ENCODE results near the gene FAM222B. TPM values are rescaled to one million over a fixed set of nuclear protein-coding genes. Genes with fewer than 3 reads are reported as not detected.
"Not testable (repeated sequence)": the region's sequence is repeated elsewhere in the genome, so short reads cannot be mapped to it uniquely, and the experiment has no call there.

FAM222B gene
- total RNA-seq, 1 experiment from 2014 or later, result 4.8 TPM

- TF ChIP-seq EZH2 (IDR thresholded peaks at IDR 0.05; ENCODE audit: low read length, unreplicated experiment) (no peak), EZH2phosphoT487 (IDR thresholded peaks at IDR 0.05; ENCODE audit: borderline replicate concordance, low read length) (no peak)
- TF ChIP-seq, protein P1, sequence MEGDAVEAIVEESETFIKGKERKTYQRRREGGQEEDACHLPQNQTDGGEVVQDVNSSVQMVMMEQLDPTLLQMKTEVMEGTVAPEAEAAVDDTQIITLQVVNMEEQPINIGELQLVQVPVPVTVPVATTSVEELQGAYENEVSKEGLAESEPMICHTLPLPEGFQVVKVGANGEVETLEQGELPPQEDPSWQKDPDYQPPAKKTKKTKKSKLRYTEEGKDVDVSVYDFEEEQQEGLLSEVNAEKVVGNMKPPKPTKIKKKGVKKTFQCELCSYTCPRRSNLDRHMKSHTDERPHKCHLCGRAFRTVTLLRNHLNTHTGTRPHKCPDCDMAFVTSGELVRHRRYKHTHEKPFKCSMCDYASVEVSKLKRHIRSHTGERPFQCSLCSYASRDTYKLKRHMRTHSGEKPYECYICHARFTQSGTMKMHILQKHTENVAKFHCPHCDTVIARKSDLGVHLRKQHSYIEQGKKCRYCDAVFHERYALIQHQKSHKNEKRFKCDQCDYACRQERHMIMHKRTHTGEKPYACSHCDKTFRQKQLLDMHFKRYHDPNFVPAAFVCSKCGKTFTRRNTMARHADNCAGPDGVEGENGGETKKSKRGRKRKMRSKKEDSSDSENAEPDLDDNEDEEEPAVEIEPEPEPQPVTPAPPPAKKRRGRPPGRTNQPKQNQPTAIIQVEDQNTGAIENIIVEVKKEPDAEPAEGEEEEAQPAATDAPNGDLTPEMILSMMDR (conservative IDR thresholded peaks at IDR 0.05; ENCODE audit: low read depth, low read length), result 0 out of 2 replicates have a peak, but pooled peaks have one; percentile 18
- H3K27me3 ChIP-seq (ENCODE audit: low read length), result no peaks in the 10 kb centered on the region
- H3K4me2 ChIP-seq (ENCODE audit: low read length), result no peak overlapping the region
- DNase-seq (no peak), ATAC-seq (0 out of 2 replicates have a peak, but pooled peaks have one; percentile 33)
- H3K9me2 ChIP-seq (replicated peaks; ENCODE audit: low read length), result no peaks in the 10 kb centered on the region
- H3K36me3 ChIP-seq (ENCODE audit: low read depth, low read length), result no peaks in the 10 kb centered on the region
- no peak overlapping the region for H3K9ac ChIP-seq (ENCODE audit: low read length)
- H2AFZ ChIP-seq (ENCODE audit: low read length), result no peak overlapping the region
- no peaks in the 10 kb centered on the region for H3F3A ChIP-seq (ENCODE audit: low read length, unreplicated experiment)
- H3K4me1 ChIP-seq (ENCODE audit: insufficient read depth, low read length), result 0 out of 2 replicates have a peak, but pooled peaks cover 2% of the 10 kb centered on the region
- POLR2A ChIA-PET (ENCODE audit: unreplicated experiment), result no interaction called here
- no TSS peak for BruUV-seq (replicated peaks)
- intact Hi-C loops (cut with micrococcal nuclease), result loop anchor here (10.0 kb wide), 1 partner anchor 56 kb away; the partner anchor contains the start of gene DHRS13
- no peaks in the 10 kb centered on the region for H3K79me2 ChIP-seq (ENCODE audit: low read length)
- H3K4me3 ChIP-seq (ENCODE audit: low read length), result no peak overlapping the region
- H3K9me3 ChIP-seq (ENCODE audit: low read length), result no peaks in the 10 kb centered on the region
- CTCF ChIA-PET, result interaction anchor here (0.6 kb wide), 1 partner anchor 41 kb away, joined by 3 read pairs; no protein-coding TSS in a partner anchor
- no peak overlapping the region for H3K27ac ChIP-seq (ENCODE audit: low read length)
- H4K20me1 ChIP-seq (ENCODE audit: low read length), result no peaks in the 10 kb centered on the region
Measured at GRCh38 chr17:28849281-28849680, 6.7 kb upstream of the FAM222B start.

DNA sequence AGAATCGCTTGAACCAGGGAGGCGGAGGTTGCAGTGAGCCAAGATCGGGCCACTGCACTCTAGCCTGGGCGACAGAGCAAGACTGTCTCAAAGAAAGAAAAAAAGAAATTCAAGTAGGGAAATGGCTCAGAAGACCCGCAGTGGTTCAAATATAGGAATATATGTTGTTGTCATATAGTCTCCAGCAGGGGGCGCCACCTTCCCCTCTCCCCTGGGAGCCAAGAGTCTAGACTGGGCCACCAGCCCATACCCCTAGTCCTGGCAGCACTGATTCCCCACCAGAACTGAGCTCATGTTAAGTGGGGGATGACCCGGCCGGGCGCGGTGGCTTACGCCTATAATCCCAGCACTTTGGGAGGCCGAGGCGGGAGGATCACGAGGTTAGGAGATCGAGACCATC lies 6.1 kb upstream of the FAM222B start:
- H3K9me3 ChIP-seq (ENCODE audit: low read length); BruUV-seq (replicated peaks); H2AFZ ChIP-seq (ENCODE audit: low read length); H3K9me2 ChIP-seq (replicated peaks; ENCODE audit: low read length); H3K4me3 ChIP-seq (ENCODE audit: low read length); H3K9ac ChIP-seq (ENCODE audit: low read length); H4K20me1 ChIP-seq (ENCODE audit: low read length); H3K4me1 ChIP-seq (ENCODE audit: insufficient read depth, low read length); ATAC-seq; H3K27ac ChIP-seq (ENCODE audit: low read length); H3F3A ChIP-seq (ENCODE audit: low read length, unreplicated experiment); H3K4me2 ChIP-seq (ENCODE audit: low read length); DNase-seq; H3K79me2 ChIP-seq (ENCODE audit: low read length); H3K36me3 ChIP-seq (ENCODE audit: low read depth, low read length); H3K27me3 ChIP-seq (ENCODE audit: low read length); POLR2A ChIA-PET (ENCODE audit: unreplicated experiment): not testable (repeated sequence)
- TF ChIP-seq, protein P1 (conservative IDR thresholded peaks at IDR 0.05; ENCODE audit: low read depth, low read length), result peak; percentile 44
- CTCF ChIA-PET, result interaction anchor here (0.7 kb wide), 1 partner anchor 20 kb away, joined by 3 read pairs; no protein-coding TSS in a partner anchor
- intact Hi-C loops (cut with micrococcal nuclease), result loop anchor here (10.0 kb wide), 1 partner anchor 56 kb away; the partner anchor contains the start of gene DHRS13

GRCh38 chr17:28846699-28847098 lies 4.1 kb upstream of the FAM222B start:
- BruUV-seq (replicated peaks); H3K4me3 ChIP-seq (ENCODE audit: low read length); ATAC-seq; H3K9me3 ChIP-seq (ENCODE audit: low read length); H3K36me3 ChIP-seq (ENCODE audit: low read depth, low read length); H3F3A ChIP-seq (ENCODE audit: low read length, unreplicated experiment); H2AFZ ChIP-seq (ENCODE audit: low read length); H3K27me3 ChIP-seq (ENCODE audit: low read length); H3K4me1 ChIP-seq (ENCODE audit: insufficient read depth, low read length); POLR2A ChIA-PET (ENCODE audit: unreplicated experiment); CTCF ChIA-PET; DNase-seq; H3K9ac ChIP-seq (ENCODE audit: low read length); H3K9me2 ChIP-seq (replicated peaks; ENCODE audit: low read length); H4K20me1 ChIP-seq (ENCODE audit: low read length); H3K27ac ChIP-seq (ENCODE audit: low read length); H3K4me2 ChIP-seq (ENCODE audit: low read length): not testable (repeated sequence)
- H3K79me2 ChIP-seq (ENCODE audit: low read length), result peaks cover 13% of the 10 kb centered on the region
- intact Hi-C loops (cut with micrococcal nuclease), result loop anchor here (10.0 kb wide), 1 partner anchor 58 kb away; the partner anchor contains the start of gene DHRS13

Data from PC-3 (cell line).